Stimulated activated CD4-positive, alpha-beta T cell treated with anti-CD3 and anti-CD28 coated beads, Interleukin-4, amount 100 ng/mL, for 1 hour (primary cell): ENCODE data around the gene SRM.
"Not testable (repeated sequence)": the region's sequence is repeated elsewhere in the genome, so short reads cannot be mapped to it uniquely, and the experiment has no call there.

Source experiments
- DNase-seq: peaks from one replicate; pipeline ENCODE4 v3.0.0-alpha.2; 2020

Gene SRM

GRCh38 chr1:11063937-11064537, 4.2 kb upstream of the SRM start:
- not testable (repeated sequence) for DNase-seq

DNA sequence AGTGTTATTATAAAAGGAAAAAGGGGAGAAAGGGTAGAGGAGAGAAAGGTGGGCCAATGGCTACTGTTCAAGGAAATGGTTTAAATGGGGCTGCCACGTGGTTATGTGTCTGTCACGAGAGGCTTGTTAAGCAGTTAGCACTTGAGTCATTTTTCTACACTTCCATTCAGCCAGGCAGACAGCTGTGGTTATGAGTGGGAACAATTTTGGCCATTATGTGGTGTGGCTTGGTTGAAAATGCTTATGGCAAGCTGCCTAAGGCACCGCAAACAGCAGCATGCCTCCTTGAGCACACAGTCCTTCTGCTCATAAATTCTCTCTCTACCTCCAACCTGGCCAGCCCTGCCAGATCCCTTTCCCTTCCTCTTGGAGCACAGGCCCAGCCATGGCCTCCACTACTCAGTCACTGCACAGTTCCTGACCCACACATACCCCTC, 3.2 kb upstream of the SRM start:
- no peak for DNase-seq

DNA sequence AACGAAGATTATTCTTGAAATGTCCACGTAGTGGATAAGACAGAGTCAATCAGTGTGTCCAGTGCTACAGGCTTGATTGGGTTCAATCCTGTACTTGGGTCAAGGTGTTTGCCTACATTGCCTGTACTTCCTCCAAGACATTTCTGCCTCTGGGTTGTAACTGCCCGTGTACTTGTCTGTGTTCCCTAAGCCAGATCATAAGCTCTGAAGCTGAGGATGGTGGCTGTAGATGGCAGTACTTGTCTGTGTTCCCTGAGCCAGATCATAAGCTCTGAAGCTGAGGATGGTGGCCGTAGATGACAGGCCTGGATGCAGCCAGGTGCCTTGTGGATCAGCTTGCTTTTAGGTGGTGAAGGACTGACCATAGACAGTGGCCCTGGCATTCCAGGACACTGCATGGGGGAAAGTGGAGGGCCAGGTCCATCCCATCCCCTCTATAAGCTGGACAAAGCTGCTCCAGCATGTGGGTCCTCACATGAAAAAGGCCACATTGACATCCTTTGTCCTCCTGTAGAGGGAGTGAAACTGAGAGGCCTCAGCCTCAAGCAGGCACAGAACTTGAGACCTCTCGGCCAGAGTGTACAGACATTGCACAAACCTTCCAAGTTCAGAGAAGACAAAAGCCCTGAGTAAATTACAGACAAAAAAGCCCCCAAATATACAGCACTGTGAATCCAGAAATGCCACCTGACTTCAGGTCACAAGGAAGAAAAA, 2.0 kb upstream of the SRM start:
- no peak for DNase-seq

DNA sequence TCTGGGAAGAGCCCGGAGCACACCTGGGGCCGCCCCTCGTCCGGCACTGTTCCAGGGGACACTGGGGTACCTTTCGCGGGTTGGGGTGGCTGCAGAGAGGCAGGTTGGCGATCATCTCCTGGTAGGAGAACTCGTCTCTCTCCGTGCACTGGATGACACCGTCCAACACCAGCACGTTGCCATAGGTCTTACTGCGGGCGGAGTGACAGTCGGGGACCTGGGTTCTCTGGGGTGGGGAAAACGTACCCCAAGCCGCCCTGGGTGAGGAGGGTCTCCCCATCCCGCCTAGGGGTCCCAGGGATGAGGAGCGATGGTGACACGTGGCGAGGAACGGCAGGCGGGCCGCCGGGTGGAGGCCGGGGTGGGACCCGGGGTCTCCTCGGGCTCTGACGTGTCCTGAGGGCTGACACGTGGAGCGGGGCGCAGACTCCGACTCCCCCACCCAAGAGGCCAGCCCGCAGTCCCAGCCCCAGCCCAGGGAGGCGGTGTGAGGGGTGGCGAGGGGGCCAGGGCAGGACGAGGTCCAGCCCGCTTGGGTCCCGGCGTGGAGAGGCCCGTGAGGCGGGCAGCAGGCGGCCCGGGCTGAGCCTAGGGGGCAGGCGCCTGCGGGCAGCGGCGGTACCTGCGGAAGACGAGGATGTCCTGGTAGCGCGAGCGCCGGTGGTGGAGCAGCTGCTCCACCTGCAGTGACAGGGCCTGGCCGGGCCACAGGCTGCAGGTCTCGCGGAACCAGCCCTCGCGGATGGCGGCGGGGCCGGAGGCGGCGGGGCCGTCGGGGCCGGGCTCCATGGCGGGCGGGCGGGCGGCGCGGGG, 457 bp downstream of the SRM start:
- DNase-seq: peak; percentile 41

- DNase-seq: no peak
These were observed 1.1 kb downstream of the SRM start for GRCh38 chr1:11058595-11059154.

GRCh38 chr1:11058026-11058425, 1.8 kb downstream of the SRM start:
- no peak for DNase-seq

GRCh38 chr1:11057477-11057876, 2.3 kb downstream of the SRM start:
- no peak for DNase-seq

- DNase-seq: no peak
These were observed 3.3 kb downstream of the SRM start for GRCh38 chr1:11056504-11056903.

DNA sequence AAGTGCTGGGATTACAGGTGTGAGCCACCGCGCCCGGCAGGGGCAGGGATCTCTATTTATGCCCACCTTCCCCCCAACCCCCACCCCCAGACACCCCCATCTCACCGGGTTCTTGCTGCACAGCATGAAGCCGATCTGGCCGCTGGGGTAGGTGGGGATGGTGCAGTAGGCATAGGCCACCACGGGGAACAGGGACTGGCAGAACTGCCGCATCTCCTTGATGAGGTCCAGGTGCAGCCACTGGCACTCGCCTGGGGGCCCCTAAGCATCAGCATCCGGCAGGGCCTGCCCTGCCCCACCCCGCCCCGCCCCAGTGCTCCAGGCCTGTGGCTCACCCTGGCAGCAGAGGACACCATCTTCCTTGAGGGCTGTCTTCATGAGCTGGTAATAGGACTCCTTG, 4.1 kb downstream of the SRM start:
- DNase-seq: no peak

GRCh38 chr1:11054666-11055065, 5.2 kb downstream of the SRM start:
- DNase-seq: no peak

GRCh38 chr1:11054181-11054580, 5.6 kb downstream of the SRM start:
- DNase-seq: no peak

DNA sequence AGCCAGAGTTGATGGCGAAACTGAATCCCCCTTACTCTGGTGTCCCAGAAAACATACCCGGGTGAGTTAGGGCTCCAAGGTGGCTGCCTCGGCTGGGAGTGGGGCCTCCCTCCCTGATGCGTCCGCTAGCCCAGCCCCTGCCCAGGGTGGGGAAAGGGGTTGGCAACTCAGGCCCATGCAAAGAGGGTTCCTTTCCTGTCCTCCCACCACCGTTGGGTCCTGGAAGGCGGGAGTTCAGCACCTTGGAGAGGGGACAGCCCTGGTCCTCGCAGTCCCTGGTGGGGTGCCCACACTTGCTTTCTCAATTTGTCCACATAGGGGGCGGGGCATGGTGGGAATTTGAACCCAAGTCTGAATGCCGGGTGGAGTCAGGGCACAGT, 6.1 kb downstream of the SRM start:
- DNase-seq: peak; percentile 26

DNA sequence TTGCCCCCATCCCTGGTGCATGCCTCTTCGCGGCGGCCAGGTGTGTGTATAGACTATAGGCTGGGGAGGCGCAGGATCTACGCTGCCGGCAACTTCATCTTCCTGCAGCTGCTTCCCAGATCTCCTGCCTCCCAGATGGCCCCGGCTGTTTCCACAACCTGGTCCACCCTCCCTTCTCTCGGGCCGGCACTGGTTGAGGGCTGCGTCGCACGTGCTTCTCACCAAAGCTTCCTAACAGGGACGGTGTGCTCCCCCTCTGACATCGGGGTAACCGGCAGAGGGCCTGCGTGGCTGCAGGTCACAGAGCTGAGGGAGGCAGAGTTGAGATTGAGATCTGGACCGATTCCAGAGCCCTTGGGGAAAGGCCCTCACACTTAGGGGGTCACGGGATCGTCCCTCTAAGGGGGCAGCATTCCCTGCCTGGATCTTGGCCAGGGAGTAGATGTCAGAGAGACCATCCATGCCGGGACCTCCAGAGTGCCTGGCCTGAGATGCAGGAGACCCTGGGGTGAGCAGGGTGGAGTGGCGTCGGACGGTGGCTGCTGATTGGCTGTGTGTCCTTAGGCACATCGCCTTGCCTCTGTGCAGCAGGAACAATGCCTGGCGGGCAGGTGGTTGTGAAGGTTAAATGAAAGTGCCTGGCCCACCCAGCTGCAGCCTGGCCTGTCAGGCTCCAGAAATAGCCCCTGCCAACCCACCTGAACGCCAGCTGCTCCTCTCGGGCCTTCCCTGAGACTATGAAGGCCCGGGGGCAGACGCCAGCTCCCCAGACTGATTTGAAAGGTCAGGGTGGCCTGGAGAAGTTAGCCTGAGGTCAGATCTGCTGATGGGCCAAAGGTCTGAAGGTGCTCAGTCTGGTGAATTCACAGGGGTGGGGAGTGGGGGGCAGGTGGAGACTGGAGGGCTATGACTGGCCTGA, 6.7 kb downstream of the SRM start:
- peak; percentile 35 for DNase-seq

- no peak for DNase-seq
These were observed 7.9 kb downstream of the SRM start for GRCh38 chr1:11051781-11052511.

GRCh38 chr1:11051121-11051520, 8.7 kb downstream of the SRM start:
- not testable (repeated sequence) for DNase-seq

DNA sequence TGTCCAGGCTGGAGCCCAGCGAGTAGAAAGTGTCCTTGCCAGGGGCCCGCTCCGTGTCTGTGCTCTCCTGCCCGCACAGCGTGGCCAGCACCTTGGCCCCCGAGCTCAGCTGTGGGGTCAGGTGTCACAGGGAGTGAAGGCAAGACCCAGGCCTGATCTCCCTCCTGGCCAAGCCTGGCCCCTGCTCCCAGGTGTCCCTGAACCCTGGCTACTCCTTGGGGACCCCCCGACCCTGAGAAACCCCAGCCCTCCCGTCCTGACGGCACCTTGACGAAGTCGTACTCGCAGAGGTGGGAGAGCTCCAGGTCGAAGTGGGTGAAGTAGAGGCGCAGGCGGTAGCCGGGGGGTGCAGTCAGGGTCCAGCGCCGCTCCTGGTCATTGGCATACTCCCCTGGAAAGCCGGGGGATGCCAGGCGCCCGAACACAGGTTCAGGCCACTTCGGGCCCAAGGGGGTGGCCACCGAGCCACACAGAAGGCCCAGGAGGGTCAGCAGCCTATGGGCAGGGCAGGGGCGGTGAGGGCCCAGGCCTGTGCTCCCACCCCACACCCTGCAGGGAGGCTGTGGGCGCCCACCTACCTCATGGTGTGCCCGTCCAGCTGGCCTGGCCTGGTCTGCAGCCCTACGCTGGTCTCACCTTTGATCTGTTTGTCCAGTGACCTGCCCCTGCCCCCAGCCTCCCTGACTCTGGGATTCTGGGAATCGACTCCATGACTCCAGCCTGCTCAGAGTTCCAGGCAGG, 13.0 kb downstream of the SRM start, which contains the start of gene MASP2:
MASP2 (minus strand) TSS at position 615 of the 741 bp plus-strand sequence; CDS start at position 583, 32 bp downstream.
- no peak for DNase-seq

DNA sequence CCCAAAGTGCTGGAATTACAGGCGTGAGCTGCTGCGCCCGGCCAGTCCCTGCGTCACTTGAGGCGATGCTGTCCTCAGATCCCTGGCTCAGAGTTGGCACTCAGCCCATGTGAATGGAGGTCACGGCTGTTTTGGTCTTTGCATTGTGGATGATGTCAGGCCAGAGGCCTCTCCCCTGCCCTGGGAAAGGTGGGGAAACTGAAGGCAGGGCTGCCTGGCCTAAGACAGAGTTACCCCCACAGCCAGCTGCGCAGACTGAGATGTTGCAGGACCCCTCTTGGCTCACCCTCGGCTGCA, 13.6 kb downstream of the SRM start:
- DNase-seq: no peak

DNA sequence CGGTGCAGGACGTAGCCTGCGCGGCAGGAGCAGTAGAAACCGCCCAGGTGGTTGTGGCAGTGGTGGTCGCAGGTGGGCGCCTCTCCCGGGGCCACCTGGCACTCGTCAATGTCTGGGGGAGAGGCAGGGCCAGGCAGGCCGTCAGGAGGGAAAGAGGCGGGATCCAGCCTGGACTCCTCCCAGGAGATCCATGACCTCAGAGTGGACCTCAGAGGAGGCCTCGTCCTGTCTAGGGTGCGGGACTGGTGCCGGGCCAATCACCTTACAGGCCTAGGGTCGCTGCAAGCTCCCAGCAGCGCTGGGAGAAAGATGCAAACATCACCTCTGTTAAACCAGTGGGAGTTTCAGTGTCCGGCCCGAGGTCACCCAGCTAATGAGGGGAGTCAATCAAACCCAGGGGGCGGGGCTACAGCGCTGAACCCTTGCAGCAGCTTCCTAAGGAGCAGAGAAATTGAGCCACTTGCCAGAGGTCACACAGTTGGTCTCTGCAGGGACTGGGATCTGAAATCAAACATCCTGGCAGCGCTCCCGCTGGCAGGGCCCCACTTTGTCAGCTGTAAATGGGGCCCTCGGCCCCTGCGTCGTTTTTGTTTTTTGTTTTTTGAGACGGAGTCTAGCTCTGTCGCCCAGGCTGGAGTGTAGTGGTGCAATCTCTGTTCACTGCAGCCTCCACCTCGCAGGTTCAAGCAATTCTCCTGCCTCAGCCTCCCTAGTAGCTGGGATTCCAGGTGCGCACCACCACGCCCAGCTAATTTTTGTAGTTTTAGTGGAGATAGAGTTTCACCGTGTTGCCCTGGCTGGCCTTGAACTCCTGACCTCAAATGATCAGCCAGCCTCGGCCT, 14.2 kb downstream of the SRM start:
- no peak for DNase-seq

GRCh38 chr1:11044849-11045427, 14.9 kb downstream of the SRM start:
- no peak for DNase-seq
